GM19328 (cell line): ENCODE data around the gene RNF213.
"Not testable (repeated sequence)": the region's sequence is repeated elsewhere in the genome, so short reads cannot be mapped to it uniquely, and the experiment has no call there.

ENCODE experiments used
- ATAC-seq: cut with Tn5 transposase; IDR thresholded peaks from one replicate; pipeline ENCODE4 v1.9.1; 2021; ENCODE audit warnings: mild to moderate bottlenecking, moderate library complexity; ENCODE audit not compliant: unreplicated experiment

The RNF213 gene

DNA sequence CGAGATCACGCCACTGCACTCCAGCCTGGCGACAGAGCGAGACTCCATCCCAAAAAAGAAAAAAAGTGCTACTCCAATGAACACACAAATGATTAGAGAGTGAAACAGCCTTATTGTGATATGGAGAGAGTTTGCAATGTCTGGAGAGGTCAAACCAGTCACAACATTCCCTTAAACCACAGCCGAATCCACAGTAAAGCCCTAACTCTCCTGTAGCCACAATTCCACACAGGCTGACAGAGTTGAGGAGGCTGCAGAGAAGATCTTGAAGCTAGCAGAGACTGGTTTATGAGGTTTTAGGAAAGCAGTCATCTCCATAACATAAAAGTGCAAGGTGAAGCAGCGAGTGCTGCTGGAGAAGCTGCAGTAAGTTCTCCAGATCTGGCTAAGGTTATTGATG is 6.7 kb downstream of the RNF213 start:
- no peak for ATAC-seq

GRCh38 chr17:80268427-80268826 is 7.8 kb downstream of the RNF213 start:
- ATAC-seq: no peak

GRCh38 chr17:80269405-80269807 is 8.8 kb downstream of the RNF213 start:
- ATAC-seq: no peak

- ATAC-seq: no peak
These were observed 9.5 kb downstream of the RNF213 start for GRCh38 chr17:80270104-80270503.

DNA sequence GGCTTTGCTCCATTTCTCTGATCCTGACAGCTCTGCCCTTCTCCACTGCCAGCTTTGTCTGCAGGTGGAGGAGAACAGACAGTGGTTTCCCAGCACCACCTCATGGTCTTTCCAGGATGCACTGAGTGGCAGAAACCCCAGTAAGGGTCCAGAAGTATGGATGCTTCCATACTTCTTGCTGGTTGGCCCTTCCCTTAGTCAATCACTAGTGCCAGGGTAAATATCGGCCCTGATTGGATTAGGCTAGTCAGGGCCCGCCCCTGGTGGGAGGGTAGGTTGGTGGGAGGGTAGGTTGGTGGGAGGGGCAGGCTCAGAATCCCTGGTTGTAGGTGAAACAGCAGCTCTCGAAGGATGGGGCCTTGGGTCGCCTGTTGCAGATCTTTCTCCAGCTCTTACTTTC is 10.2 kb downstream of the RNF213 start:
- ATAC-seq: no peak

DNA sequence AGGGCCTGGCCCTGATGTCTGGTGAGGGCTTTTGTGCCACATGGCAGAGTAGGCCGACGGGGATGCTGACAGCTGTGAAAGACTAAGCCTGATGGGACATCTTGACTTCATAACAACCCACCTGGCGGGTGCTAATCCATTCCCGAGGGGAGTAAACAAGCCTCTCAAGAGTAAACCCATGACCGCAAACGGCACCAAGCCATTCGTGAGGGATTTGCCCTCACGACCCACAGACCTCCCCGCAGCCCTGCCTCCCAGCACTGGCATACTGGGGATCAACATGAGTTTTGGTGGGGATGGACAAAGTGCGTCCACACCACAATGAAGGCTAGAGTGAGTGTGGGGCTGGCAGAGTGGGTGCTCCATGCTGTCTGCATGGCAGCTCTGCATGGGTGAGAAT is 11.7 kb downstream of the RNF213 start:
- ATAC-seq: no peak

DNA sequence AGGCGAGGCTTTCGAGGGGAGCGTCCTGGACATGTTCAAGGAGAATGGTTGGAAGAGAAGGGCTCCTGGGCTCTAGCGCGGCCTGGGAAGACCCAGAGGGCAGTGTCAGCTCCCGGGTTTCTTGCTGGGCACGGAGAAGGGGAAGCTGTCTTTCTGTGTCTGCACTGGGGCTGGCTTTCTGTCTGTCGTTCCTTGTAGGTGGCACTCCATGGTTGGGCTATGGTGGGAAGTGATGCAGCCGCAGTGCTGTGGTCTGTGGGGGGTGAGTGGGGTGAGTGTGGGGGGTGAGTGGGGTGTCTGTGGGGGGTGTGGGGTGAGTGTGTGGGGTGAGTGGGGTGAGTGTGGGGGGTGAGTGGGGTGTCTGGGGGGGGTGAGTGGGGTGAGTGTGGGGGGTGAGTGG is 13.7 kb downstream of the RNF213 start:
- ATAC-seq: no peak

GRCh38 chr17:80274871-80275449 is 14.3 kb downstream of the RNF213 start:
- ATAC-seq: no peak

DNA sequence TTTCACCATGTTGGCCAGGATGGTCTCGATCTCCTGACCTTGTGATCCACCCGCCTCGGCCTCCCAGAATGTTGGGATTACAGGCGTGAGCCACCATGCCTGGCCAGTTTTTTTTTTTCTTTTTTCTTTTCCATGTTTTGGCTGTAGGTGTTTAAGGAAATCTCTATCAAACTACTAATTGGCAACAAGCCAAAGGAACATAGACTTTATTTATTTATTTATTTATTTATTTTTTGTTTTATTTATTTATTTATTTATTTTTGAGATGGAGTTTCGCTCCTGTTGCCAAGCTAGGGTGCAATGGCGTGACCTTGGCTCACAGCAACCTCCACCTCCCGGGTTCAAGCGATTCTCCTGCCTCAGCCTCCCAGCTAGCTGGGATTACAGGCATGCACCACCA is 15.2 kb downstream of the RNF213 start:
- ATAC-seq: not testable (repeated sequence)

- ATAC-seq: no peak
These were observed 17.4 kb downstream of the RNF213 start for GRCh38 chr17:80277751-80278671.

DNA sequence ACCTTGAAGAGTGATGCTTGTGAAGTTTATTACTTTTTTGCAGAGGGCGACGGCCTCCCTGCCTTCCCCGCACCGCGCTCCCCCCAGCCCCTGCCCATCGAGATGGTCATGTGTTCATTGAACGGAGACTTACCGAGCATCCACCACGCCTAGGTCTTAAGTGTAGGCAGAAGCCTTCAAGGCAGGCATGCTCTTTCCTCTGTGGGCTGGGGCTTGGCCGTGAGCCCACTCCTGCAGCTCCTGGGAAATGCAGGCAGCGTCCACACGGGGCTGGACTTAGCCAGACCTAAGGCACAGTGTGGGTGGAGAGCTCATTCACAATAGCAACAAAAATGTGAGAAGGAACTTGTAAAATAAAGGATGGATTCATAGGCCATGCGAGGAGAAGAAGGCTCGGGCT is 19.2 kb downstream of the RNF213 start:
- ATAC-seq: no peak

GRCh38 chr17:80281516-80281915 is 20.9 kb downstream of the RNF213 start:
- no peak for ATAC-seq

DNA sequence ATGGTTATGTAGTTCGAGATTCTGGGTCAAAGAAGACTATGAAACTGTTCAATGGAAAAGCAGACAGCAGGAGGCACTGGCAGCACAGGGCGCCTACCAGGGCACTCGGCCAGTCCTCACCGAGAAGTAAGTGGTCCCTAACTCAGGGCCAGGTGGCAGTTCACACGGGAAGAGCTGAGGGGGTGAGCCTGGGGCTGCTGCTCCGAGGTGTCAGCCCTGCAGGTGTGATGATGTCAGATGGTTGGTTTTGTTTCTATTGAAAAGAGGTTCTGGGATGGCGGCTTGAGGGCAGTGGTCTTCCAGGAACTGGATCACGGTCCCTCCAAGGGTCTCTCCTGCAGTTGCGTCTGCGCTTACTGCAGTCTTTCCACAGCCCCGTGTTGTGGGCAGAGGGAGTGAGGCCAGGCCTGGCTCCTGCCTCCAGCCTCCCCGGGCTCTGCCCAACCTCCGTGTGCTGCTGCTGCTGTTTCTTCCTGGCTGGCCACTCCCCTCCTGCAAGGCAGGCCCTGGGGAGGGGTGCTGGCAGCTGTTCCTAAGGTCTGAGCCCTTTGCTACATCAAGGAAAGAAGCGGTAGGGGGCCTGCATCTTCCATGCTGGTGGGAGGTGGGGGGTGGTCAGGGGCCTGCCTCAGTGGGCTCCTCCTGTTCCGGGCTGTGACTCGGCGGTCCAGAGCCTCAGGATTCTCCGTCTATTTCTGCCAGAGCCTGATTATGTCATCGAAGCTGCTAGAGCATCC is 22.6 kb downstream of the RNF213 start:
- no peak for ATAC-seq

- no peak for ATAC-seq
These were observed 24.0 kb downstream of the RNF213 start for GRCh38 chr17:80284631-80285030.

DNA sequence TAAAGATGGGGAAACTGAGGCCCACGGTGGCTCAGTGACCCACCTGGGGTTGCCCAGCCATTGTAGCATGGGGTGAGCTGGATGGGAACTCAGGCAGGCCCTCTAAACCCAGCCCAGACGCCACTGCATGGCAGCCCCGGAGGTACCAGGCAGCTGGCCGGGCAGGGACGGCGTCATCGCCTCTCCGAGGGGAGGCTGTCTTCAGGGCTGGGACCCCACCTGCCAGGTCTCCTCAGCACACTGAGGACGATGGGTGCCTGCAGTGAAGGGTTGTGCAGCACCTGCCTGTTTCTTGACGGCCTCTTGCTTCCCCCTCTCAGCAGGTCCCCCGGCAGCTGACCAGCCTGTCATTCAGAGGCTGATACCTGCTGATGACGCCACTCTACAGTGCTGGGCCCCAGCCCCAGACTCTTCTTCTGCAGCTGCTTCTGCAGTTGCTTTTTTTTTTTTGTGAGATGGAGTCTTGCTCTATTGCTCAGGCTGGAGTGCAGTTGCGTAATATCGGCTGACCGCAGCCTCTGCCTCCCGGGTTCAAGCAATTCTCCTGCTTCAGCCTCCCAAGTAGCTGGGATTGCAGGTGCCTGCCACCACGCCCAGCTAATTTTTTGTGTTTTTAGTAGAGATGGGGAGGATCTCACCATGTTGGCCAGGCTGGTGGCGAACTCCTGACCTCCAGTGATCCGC is 24.7 kb downstream of the RNF213 start:
- ATAC-seq: no peak

- ATAC-seq: no peak
These were observed 25.9 kb downstream of the RNF213 start for GRCh38 chr17:80286638-80286960.

GRCh38 chr17:80287038-80287437 is 26.4 kb downstream of the RNF213 start:
- ATAC-seq: no peak

- ATAC-seq: no peak
These were observed 27.3 kb downstream of the RNF213 start for GRCh38 chr17:80287806-80288567.

GRCh38 chr17:80289616-80290015 is 29.0 kb downstream of the RNF213 start:
- ATAC-seq: no peak

DNA sequence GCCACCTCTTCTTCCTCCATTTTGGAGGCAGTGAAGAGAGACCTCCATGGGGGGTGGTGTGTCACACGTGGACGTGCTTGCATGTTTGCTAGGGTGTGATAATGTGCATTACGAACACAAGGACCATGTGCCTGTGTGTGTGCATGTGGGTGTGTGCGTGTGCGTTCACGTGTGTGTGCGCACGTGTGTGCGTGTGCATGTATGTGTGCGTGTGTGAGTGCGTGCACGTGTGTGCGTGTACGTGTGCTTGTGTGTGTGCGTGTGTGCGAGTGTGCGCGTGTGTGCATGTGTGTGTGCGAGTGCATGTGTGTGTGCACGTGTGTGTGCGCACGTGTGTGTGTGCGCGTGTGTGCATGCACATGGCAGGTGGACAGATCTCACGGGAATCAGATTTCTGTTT is 29.5 kb downstream of the RNF213 start:
- ATAC-seq: no peak

- no peak for ATAC-seq
These were observed 30.6 kb downstream of the RNF213 start for GRCh38 chr17:80291260-80291659.
